HepG2 (cell line): Measurements from ENCODE around the gene GGA1. TPM values are rescaled to one million over a fixed set of nuclear protein-coding genes. Genes with fewer than 3 reads are reported as not detected.
A peak's percentile ranks its signal among the peaks of the same experiment; 100 is the strongest.

ENCODE experiments used
- ATF7 ChIP-seq, 2 experiments: fragments of 450-650 bp in 1 of 2; sonication (generic) in 1 of 2; formaldehyde crosslinking in 1 of 2; IDR thresholded peaks; 2 replicates each; pipeline versions ENCODE4 v1.4.0 to v1.6.1; 2016 to 2020; ENCODE audit warnings: antibody characterized with exemption in 1 of 2, mild to moderate bottlenecking in 1 of 2, missing genetic modification reagents in 1 of 2
- CREM ChIP-seq, 2 experiments: sonication (generic) in 1 of 2; formaldehyde crosslinking in 1 of 2; IDR thresholded peaks; 2 replicates each; pipeline versions ENCODE4 v1.4.0 to v1.6.1; 2016 to 2020; ENCODE audit warnings: antibody characterized with exemption in 1 of 2, mild to moderate bottlenecking in 1 of 2, missing genetic modification reagents in 1 of 2
- MIXL1 ChIP-seq: IDR thresholded peaks from 2 replicates; pipeline ENCODE4 v1.6.1; 2016
- NR2F1 ChIP-seq, 2 experiments: fragments of 450-650 bp in 1 of 2; formaldehyde crosslinking in 1 of 2; IDR thresholded peaks; 2 replicates each; pipeline versions ENCODE4 v1.5.0 to v1.6.1; 2016 to 2020; ENCODE audit warnings: mild to moderate bottlenecking in 1 of 2, missing compliant biosample characterization in 1 of 2, missing genetic modification reagents in 1 of 2, moderate library complexity in 1 of 2
- RBFOX2 ChIP-seq: fragments of 200-400 bp; formaldehyde crosslinking; IDR thresholded peaks from 2 replicates; pipeline ENCODE4 v1.6.1; 2017; ENCODE audit warnings: low read depth, mild to moderate bottlenecking, low read length
- REXO4 ChIP-seq: sonication (generic); formaldehyde crosslinking; IDR thresholded peaks from 2 replicates; pipeline ENCODE4 v1.8.0; 2022; ENCODE audit warnings: missing genetic modification reagents, mild to moderate bottlenecking, borderline replicate concordance
- SMARCC2 ChIP-seq: fragments of 450-650 bp; IDR thresholded peaks from 2 replicates; pipeline ENCODE4 v1.6.1; 2017; ENCODE audit warnings: antibody characterized with exemption, mild to moderate bottlenecking
- TBX2 ChIP-seq: sonication (generic); formaldehyde crosslinking; IDR thresholded peaks from 2 replicates; pipeline ENCODE4 v1.5.0; 2020; ENCODE audit warnings: missing genetic modification reagents, mild to moderate bottlenecking, borderline replicate concordance
- TEAD3 ChIP-seq: optimal IDR thresholded peaks from 2 replicates; pipeline ENCODE3; 2016; ENCODE audit warnings: borderline replicate concordance
- ZBTB42 ChIP-seq: sonication (generic); formaldehyde crosslinking; IDR thresholded peaks from 2 replicates; pipeline ENCODE4 v1.5.0; 2020; ENCODE audit warnings: mild to moderate bottlenecking, missing genetic modification reagents
- ZFP36L1 ChIP-seq: sonication (generic); formaldehyde crosslinking; IDR thresholded peaks from 2 replicates; pipeline ENCODE4 v1.8.0; 2022; ENCODE audit warnings: mild to moderate bottlenecking, missing genetic modification reagents, moderate library complexity
- ZNF205 ChIP-seq: IDR thresholded peaks from 2 replicates; pipeline ENCODE4 v1.6.1; 2018; ENCODE audit warnings: missing biosample characterization, missing genetic modification reagents
- ZNF614 ChIP-seq: IDR thresholded peaks from 2 replicates; pipeline ENCODE4 v1.6.1; 2018; ENCODE audit warnings: missing biosample characterization, missing genetic modification reagents, inconsistent platforms, borderline replicate concordance
- ZNF629 ChIP-seq: sonication (generic); formaldehyde crosslinking; conservative IDR thresholded peaks from 2 replicates; pipeline ENCODE4 v1.5.0; 2020; ENCODE audit warnings: missing genetic modification reagents
- ZNF816 ChIP-seq: sonication (generic); formaldehyde crosslinking; IDR thresholded peaks from 2 replicates; pipeline ENCODE4 v1.8.0; 2022; ENCODE audit warnings: missing genetic modification reagents, mild to moderate bottlenecking, borderline replicate concordance
- ZNF841 ChIP-seq: sonication (generic); formaldehyde crosslinking; IDR thresholded peaks from 2 replicates; pipeline ENCODE4 v1.8.1; 2023; ENCODE audit warnings: missing genetic modification reagents, borderline replicate concordance
- polyA plus RNA-seq, 8 experiments: library from polyadenylated mRNA; depleted of rRNA in 3 of 8; stranded (reverse) in 7 of 8; unstranded in 1 of 8; fragments of >200 nt; fragmentation: Illumina TruSeq in 4 of 8; extraction: Trizol in 4 of 8; gene quantifications; 2 replicates each; pipeline versions ENCODE4 v1.2.1 to v1.2.3, GENCODE V29; 2011 to 2016; ENCODE audit warnings: low read depth in 4 of 8, missing spikeins in 1 of 8, mixed read lengths in 1 of 8; ENCODE audit not compliant: insufficient read depth in 1 of 8
- total RNA-seq, 5 experiments: library from RNA; depleted of rRNA; stranded (reverse); fragments of >200 nt; fragmentation: Illumina TruSeq; extraction: Trizol; gene quantifications; 2 replicates each; pipeline ENCODE4 v1.2.3, GENCODE V29; 2016; ENCODE audit warnings: low read depth in 1 of 5
- TF ChIP-seq, protein P1 (sequence below): sonication (generic); formaldehyde crosslinking; IDR thresholded peaks from one replicate; pipeline ENCODE4 v1.5.1; 2020; ENCODE audit warnings: mild to moderate bottlenecking, missing genetic modification reagents; ENCODE audit errors: not compliant biosample characterization
- TF ChIP-seq, protein P2 (sequence below): sonication (generic); formaldehyde crosslinking; IDR thresholded peaks from 2 replicates; pipeline ENCODE4 v1.4.0; 2020; ENCODE audit warnings: missing genetic modification reagents
- TF ChIP-seq, protein P3 (sequence below): IDR thresholded peaks from 2 replicates; pipeline ENCODE4 v1.6.1; 2016; ENCODE audit warnings: low read depth, borderline replicate concordance

GGA1 gene
- total and polyA plus RNA-seq, 2 of the 13 experiments (the other 11 are each of a cell fraction or from before 2014, with no cell fraction given) = 29.1 to 87.2 TPM

DNA sequence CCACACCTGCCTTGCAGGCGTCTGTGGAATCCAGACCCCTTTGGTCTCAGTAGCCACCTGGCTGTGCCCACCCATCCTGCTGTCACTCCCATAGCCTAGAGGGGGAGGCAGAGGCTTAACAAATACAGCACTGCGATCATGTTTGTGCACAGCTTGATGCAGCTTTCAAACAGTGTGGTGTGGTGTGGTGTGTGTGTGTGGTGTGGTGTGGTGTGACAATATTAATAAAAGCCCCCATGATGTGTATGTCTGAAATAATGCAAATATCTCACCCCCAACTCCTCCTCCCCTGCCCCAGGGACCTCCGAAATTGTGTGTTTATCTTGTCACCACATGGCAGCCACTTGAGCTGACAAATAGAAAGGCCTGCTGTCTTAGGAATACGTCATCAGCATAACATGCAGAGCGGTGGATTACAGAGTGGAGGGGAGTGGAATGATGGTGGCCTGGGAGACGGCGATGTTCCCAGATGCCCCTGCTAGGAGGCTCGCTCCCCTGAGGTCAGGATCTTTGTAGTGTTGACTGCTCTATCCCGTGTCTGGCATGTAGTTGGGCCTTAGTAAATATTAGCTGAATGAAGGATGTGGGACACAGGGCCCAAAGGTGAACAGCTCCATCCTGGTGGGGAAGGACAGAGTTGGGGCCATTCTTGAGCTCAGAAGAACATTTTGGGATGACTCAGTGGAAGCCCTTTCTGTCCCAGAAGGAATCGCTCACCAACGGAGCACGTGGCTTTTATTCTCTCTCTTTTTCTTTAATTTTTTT is 52.7 kb downstream of the GGA1 start (continued):
- TF ChIP-seq, protein P1, sequence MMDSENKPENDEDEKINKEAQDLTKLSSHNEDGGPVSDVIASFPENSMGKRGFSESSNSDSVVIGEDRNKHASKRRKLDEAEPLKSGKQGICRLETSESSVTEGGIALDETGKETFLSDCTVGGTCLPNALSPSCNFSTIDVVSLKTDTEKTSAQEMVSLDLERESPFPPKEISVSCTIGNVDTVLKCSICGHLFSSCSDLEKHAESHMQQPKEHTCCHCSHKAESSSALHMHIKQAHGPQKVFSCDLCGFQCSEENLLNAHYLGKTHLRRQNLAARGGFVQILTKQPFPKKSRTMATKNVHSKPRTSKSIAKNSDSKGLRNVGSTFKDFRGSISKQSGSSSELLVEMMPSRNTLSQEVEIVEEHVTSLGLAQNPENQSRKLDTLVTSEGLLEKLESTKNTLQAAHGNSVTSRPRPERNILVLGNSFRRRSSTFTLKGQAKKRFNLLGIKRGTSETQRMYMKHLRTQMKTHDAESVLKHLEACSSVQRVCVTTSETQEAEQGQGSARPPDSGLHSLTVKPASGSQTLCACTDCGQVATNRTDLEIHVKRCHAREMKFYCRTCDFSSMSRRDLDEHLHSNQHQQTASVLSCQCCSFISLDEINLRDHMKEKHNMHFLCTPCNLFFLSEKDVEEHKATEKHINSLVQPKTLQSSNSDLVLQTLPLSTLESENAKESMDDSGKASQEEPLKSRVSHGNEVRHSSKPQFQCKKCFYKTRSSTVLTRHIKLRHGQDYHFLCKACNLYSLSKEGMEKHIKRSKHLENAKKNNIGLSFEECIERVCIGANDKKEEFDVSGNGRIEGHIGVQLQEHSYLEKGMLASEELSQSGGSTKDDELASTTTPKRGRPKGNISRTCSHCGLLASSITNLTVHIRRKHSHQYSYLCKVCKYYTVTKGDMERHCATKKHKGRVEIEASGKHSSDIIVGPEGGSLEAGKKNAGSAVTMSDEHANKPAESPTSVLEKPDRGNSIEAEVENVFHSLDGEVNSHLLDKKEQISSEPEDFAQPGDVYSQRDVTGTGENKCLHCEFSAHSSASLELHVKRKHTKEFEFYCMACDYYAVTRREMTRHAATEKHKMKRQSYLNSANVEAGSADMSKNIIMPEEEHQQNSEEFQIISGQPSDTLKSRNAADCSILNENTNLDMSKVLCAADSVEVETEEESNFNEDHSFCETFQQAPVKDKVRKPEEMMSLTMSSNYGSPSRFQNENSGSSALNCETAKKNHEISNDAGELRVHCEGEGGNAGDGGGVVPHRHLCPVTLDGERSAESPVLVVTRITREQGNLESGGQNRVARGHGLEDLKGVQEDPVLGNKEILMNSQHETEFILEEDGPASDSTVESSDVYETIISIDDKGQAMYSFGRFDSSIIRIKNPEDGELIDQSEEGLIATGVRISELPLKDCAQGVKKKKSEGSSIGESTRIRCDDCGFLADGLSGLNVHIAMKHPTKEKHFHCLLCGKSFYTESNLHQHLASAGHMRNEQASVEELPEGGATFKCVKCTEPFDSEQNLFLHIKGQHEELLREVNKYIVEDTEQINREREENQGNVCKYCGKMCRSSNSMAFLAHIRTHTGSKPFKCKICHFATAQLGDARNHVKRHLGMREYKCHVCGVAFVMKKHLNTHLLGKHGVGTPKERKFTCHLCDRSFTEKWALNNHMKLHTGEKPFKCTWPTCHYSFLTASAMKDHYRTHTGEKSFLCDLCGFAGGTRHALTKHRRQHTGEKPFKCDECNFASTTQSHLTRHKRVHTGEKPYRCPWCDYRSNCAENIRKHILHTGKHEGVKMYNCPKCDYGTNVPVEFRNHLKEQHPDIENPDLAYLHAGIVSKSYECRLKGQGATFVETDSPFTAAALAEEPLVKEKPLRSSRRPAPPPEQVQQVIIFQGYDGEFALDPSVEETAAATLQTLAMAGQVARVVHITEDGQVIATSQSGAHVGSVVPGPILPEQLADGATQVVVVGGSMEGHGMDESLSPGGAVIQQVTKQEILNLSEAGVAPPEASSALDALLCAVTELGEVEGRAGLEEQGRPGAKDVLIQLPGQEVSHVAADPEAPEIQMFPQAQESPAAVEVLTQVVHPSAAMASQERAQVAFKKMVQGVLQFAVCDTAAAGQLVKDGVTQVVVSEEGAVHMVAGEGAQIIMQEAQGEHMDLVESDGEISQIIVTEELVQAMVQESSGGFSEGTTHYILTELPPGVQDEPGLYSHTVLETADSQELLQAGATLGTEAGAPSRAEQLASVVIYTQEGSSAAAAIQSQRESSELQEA (CRISPR knock-in tag) = no peak
- TF ChIP-seq ZBTB42 (CRISPR knock-in tag) (no peak), ZNF841 (CRISPR knock-in tag) (no peak), MIXL1 (CRISPR knock-in tag) (0 out of 2 replicates have a peak, but pooled peaks have one; percentile 13), RBFOX2 (0 out of 2 replicates have a peak, but pooled peaks have one; percentile 15), TEAD3 (peak; percentile 80), TBX2 (CRISPR knock-in tag) (peak; percentile 53; the same call in 1 of the 2 replicates), ATF7 (IDR thresholded peaks at IDR 0.05) (peak; percentile 91), ATF7 (CRISPR knock-in tag; IDR thresholded peaks at IDR 0.05) (peak; percentile 90), ZNF614 (CRISPR knock-in tag) (peak; percentile 51; the same call in 1 of the 2 replicates), SMARCC2 (no peak), REXO4 (no peak), ZNF816 (CRISPR knock-in tag) (0 out of 2 replicates have a peak, but pooled peaks have one; percentile 63), ZNF205 (CRISPR knock-in tag) (0 out of 2 replicates have a peak, but pooled peaks have one; percentile 27), CREM (IDR thresholded peaks at IDR 0.05) (peak; percentile 68; the same call in 1 of the 2 replicates), CREM (CRISPR knock-in tag; IDR thresholded peaks at IDR 0.05) (no peak), ZNF629 (CRISPR knock-in tag) (peak; percentile 38; the same call in 1 of the 2 replicates), NR2F1 (CRISPR knock-in tag; IDR thresholded peaks at IDR 0.05) (peak; percentile 33 to 72; a peak in 3 of 4 replicates), ZFP36L1 (CRISPR knock-in tag) (0 out of 2 replicates have a peak, but pooled peaks have one; percentile 56)
- TF ChIP-seq, protein P2, sequence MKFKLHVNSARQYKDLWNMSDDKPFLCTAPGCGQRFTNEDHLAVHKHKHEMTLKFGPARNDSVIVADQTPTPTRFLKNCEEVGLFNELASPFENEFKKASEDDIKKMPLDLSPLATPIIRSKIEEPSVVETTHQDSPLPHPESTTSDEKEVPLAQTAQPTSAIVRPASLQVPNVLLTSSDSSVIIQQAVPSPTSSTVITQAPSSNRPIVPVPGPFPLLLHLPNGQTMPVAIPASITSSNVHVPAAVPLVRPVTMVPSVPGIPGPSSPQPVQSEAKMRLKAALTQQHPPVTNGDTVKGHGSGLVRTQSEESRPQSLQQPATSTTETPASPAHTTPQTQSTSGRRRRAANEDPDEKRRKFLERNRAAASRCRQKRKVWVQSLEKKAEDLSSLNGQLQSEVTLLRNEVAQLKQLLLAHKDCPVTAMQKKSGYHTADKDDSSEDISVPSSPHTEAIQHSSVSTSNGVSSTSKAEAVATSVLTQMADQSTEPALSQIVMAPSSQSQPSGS (CRISPR knock-in tag) = peak; percentile 96
- TF ChIP-seq, protein P3, sequence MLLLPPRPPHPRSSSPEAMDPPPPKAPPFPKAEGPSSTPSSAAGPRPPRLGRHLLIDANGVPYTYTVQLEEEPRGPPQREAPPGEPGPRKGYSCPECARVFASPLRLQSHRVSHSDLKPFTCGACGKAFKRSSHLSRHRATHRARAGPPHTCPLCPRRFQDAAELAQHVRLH (CRISPR knock-in tag) = peak; percentile 49; the same call in 1 of the 2 replicates
